HFFc6 (cell line): ENCODE measurements around the gene CKM. TPM values are rescaled to one million over a fixed set of nuclear protein-coding genes. Genes with fewer than 3 reads are reported as not detected.

Source experiments
- DNase-seq: peaks from one replicate; pipeline ENCODE4 v3.0.0-alpha.2; 2018
- H3K27ac Mint-ChIP-seq: 2 replicates; pipeline ENCODE4 v1.8.0; 2020; ENCODE audit warnings: mild to moderate bottlenecking, mixed read lengths
- H3K27me3 Mint-ChIP-seq: 2 replicates; pipeline ENCODE4 v1.8.0; 2021; ENCODE audit warnings: mild to moderate bottlenecking, moderate library complexity, mixed read lengths; ENCODE audit not compliant: insufficient read depth
- H3K36me3 Mint-ChIP-seq: 2 replicates; pipeline ENCODE4 v1.8.0; 2021; ENCODE audit warnings: low read depth, mixed read lengths
- H3K4me1 Mint-ChIP-seq: 2 replicates; pipeline ENCODE4 v1.8.0; 2020; ENCODE audit warnings: low read depth, mixed read lengths
- H3K4me3 Mint-ChIP-seq: 2 replicates; pipeline ENCODE4 v1.8.0; 2020; ENCODE audit warnings: mild to moderate bottlenecking, moderate library complexity, mixed read lengths
- H3K9me3 Mint-ChIP-seq: 2 replicates; pipeline ENCODE4 v1.8.0; 2020; ENCODE audit warnings: mild to moderate bottlenecking, mixed read lengths
- CTCF ChIP-seq: fragments of 200-600 bp; sonication (generic); IDR thresholded peaks from 2 replicates; pipeline ENCODE4 v1.5.0; 2021; ENCODE audit warnings: antibody characterized with exemption, mild to moderate bottlenecking
- total RNA-seq, 6 experiments: library from RNA; stranded (reverse); fragmentation: NEBNext Ultra II Directional; extraction: Animal tissue kit (Norgen Biotek cat#: 25700); gene quantifications; 2 replicates in 1 of 6; 3 replicates in 5 of 6; pipeline ENCODE4 v1.2.3, GENCODE V29; 2021

Gene CKM
- total RNA-seq, 6 experiments from 2014 or later = not detected

- Mint-ChIP-seq H3K4me1 (no peaks in the 10 kb centered on the region), H3K27ac (no peak overlapping the region), H3K9me3 (peaks cover 10% of the 10 kb centered on the region), H3K36me3 (peaks cover 55% of the 10 kb centered on the region), H3K4me3 (no peak overlapping the region), H3K27me3 (peaks cover 1% of the 10 kb centered on the region)
- no peak for DNase-seq
- no peak for TF ChIP-seq CTCF
Observed at GRCh38 chr19:45296355-45296754, 26.3 kb downstream of the CKM start.

- peaks cover 1% of the 10 kb centered on the region for H3K27me3 Mint-ChIP-seq
- TF ChIP-seq CTCF = no peak
- no peaks in the 10 kb centered on the region for H3K4me1 Mint-ChIP-seq
- peaks cover 57% of the 10 kb centered on the region for H3K36me3 Mint-ChIP-seq
- H3K9me3 Mint-ChIP-seq = peaks cover 10% of the 10 kb centered on the region
- H3K27ac Mint-ChIP-seq = no peak overlapping the region
- DNase-seq = no peak
- no peak overlapping the region for H3K4me3 Mint-ChIP-seq
Observed at GRCh38 chr19:45295873-45296272, 26.8 kb downstream of the CKM start.

- Mint-ChIP-seq H3K36me3 (peaks cover 46% of the 10 kb centered on the region), H3K27me3 (no peaks in the 10 kb centered on the region; the same call in 1 of the 2 replicates), H3K4me3 (no peak overlapping the region), H3K9me3 (peaks cover 10% of the 10 kb centered on the region), H3K27ac (no peak overlapping the region), H3K4me1 (no peaks in the 10 kb centered on the region)
- TF ChIP-seq CTCF = no peak
- no peak for DNase-seq
Observed at GRCh38 chr19:45294291-45295029, 28.2 kb downstream of the CKM start.

GRCh38 chr19:45293682-45294081, 29.0 kb downstream of the CKM start:
- Mint-ChIP-seq H3K4me1 (no peaks in the 10 kb centered on the region), H3K27ac (no peak overlapping the region), H3K9me3 (peaks cover 10% of the 10 kb centered on the region), H3K27me3 (no peaks in the 10 kb centered on the region; the same call in 1 of the 2 replicates), H3K4me3 (no peak overlapping the region), H3K36me3 (peaks cover 41% of the 10 kb centered on the region)
- TF ChIP-seq CTCF = no peak
- DNase-seq = no peak

- no peak for TF ChIP-seq CTCF
- Mint-ChIP-seq H3K36me3 (peaks cover 38% of the 10 kb centered on the region), H3K4me1 (no peaks in the 10 kb centered on the region), H3K27ac (no peak overlapping the region), H3K4me3 (no peak overlapping the region), H3K27me3 (no peaks in the 10 kb centered on the region), H3K9me3 (peaks cover 10% of the 10 kb centered on the region)
- DNase-seq = no peak
Observed at GRCh38 chr19:45291834-45292233, 30.8 kb downstream of the CKM start.
